Measurements from ENCODE around the gene NACA. TPM values are rescaled to one million over a fixed set of nuclear protein-coding genes. Genes with fewer than 3 reads are reported as not detected.

The NACA gene
- total and polyA plus RNA-seq, 5 donors: 541 to 852 (median 590) TPM

DNA sequence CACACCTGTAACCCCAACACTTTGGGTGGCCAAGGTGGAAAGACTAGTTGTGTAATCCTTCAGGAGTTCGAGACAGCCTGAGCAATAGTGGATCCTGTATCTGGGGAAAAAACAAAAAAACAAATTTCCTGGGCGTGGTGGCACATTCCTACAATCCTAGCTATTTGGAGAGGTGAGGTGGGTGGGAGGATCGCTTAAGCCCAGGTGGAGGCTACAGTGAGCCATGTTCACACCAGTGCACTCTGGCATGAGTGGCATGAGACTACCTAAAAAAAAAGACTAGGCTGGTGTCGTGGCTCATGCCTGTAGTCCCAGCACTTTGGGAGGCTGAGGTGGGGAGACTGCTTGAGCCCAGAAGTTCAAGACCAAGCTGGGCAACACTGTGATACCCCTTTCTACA lies 54.3 kb downstream of the NACA start:
- intact Hi-C loops (cut with DNase I): no loop called here
- Histone ChIP-seq H3K4me3 (ENCODE audit: low read length) (no peak overlapping the region), H3K27ac (ENCODE audit: low read length) (no peak overlapping the region), H3K27me3 (ENCODE audit: control insufficient read depth, insufficient read depth) (no peaks in the 10 kb centered on the region), H3K9me3 (ENCODE audit: control insufficient read depth, low read length) (no peaks in the 10 kb centered on the region), H3K4me1 (ENCODE audit: control insufficient read depth, insufficient read depth, low read length) (peaks cover 2% of the 10 kb centered on the region)
- no peak for DNase-seq
- no peak for ATAC-seq
- WGBS: 86% methylated on average over 4 of the region's 4 CpGs

DNA sequence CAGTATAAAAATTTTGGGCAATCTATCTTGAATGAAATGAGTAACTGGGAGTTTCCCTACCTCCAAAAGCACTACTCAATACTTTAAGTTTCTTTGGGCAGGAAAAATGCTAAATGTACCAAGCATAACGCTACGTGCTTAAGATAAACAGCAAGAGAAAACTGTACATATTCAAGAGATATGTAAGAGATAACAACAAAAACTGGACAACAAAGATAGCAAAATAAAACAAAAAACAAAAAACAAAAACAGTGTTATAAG lies 57.0 kb downstream of the NACA start:
- Histone ChIP-seq H3K27me3 (ENCODE audit: control insufficient read depth, insufficient read depth) (no peaks in the 10 kb centered on the region), H3K4me3 (ENCODE audit: low read length) (no peak overlapping the region), H3K27ac (ENCODE audit: low read length) (no peak overlapping the region), H3K9me3 (ENCODE audit: control insufficient read depth, low read length) (no peaks in the 10 kb centered on the region), H3K4me1 (ENCODE audit: control insufficient read depth, insufficient read depth, low read length) (no peaks in the 10 kb centered on the region)
- DNase-seq: no peak
- ATAC-seq: no peak
- intact Hi-C loops (cut with DNase I): no loop called here
- WGBS: 87% methylated on average over 2 of the region's 2 CpGs

Other genes with a start within 250 kb of the NACA start
- 1 to 10 TPM in 1 of 4 donors, under 1 TPM in 3; 0.42 to 1.2 (median 0.57) TPM for gene GLS2, start 237.1 kb downstream of the NACA start, total RNA-seq
- 0.63 TPM for gene GLS2, start 237.1 kb downstream of the NACA start, polyA plus RNA-seq
- 10 to 100 TPM; 29.6 to 41.4 (median 37.6) TPM for gene RBMS2, start 203.5 kb downstream of the NACA start, total RNA-seq
- 11.0 TPM for gene RBMS2, start 203.5 kb downstream of the NACA start, polyA plus RNA-seq
- gene BAZ2A, start 95.0 kb downstream of the NACA start, total RNA-seq: 10 to 100 TPM; 38.4 to 49.2 (median 48.1) TPM
- 30.2 TPM for gene BAZ2A, start 95.0 kb downstream of the NACA start, polyA plus RNA-seq
- 1,000 to 10,000 TPM; 1,684 to 2,029 (median 1,762) TPM for gene ATP5F1B, start 79.3 kb downstream of the NACA start, total RNA-seq
- 1,409 TPM for gene ATP5F1B, start 79.3 kb downstream of the NACA start, polyA plus RNA-seq
- gene PTGES3, start 37.0 kb downstream of the NACA start, total RNA-seq: 100 to 1,000 TPM; 127 to 176 (median 150) TPM
- 116 TPM for gene PTGES3, start 37.0 kb downstream of the NACA start, polyA plus RNA-seq
- gene PRIM1, start 27.0 kb upstream of the NACA start, total RNA-seq: 1 to 10 TPM; 3.1 to 5.1 (median 4.4) TPM
- gene PRIM1, start 27.0 kb upstream of the NACA start, polyA plus RNA-seq: 2.9 TPM
- gene HSD17B6, start 38.0 kb upstream of the NACA start, total RNA-seq: under 1 TPM in 2 of 4 donors, not detected in 2; 0.49 to 0.64 TPM
- 0.50 TPM for gene HSD17B6, start 38.0 kb upstream of the NACA start, polyA plus RNA-seq
- gene SDR9C7, start 209.1 kb upstream of the NACA start, total RNA-seq: under 1 TPM in 2 of 4 donors, not detected in 2; 0.11 to 0.12 TPM
- 0.05 TPM for gene SDR9C7, start 209.1 kb upstream of the NACA start, polyA plus RNA-seq
- gene RDH16, start 232.3 kb upstream of the NACA start, total RNA-seq: under 1 TPM; 0.06 to 0.31 (median 0.26) TPM
- gene RDH16, start 232.3 kb upstream of the NACA start, polyA plus RNA-seq: 0.29 TPM